K562 (cell line): Measurements from ENCODE around the gene STK32C. TPM values are rescaled to one million over a fixed set of nuclear protein-coding genes. Genes with fewer than 3 reads are reported as not detected.

Experiments
- ATAC-seq: fragments of 200-7000 bp; cut with Tn5 transposase; 3 replicates; pipeline ENCODE4 v1.9.1; 2020; ENCODE audit warnings: moderate library complexity
- BruUV-seq: library from RNA; stranded (reverse); fragments of 400-500 nt; replicated peaks from 2 replicates; lab custom pipeline; 2021; lab: Mats Ljungman, UMichigan
- CTCF ChIA-PET: fragments of 300-600 bp; formaldehyde crosslinking; extraction: SDS; loops from one replicate; lab custom pipeline; 2021; ENCODE audit warnings: low intra/inter-chr PET ratio; lab: Yijun Ruan, JAX
- POLR2A ChIA-PET: fragments of 300-600, 350-650 bp; sonication (Branson Sonifier 250); formaldehyde crosslinking; extraction: SDS; loops from one replicate; lab custom pipeline; 2021; ENCODE audit warnings: antibody characterized with exemption, inconsistent platforms; lab: Yijun Ruan, JAX
- DNase-seq, 4 experiments: peaks; one replicate each; pipeline versions ENCODE4 v3.0.0 to v3.0.0-alpha.2; 2011 to 2018; ENCODE audit warnings: low spot score in 3 of 4, mixed read lengths in 3 of 4; ENCODE audit errors: extremely low read depth in 1 of 4
- FAIRE-seq: peaks from 2 replicates; lab custom pipeline; 2011; peaks lifted over from hg19 to GRCh38; lab: Jason Lieb, UNC
- H2AFZ ChIP-seq: 2 replicates; pipeline ENCODE4 v1.6.0; 2011; ENCODE audit warnings: low read depth, low read length, control low read depth, inconsistent platforms
- H3K27ac ChIP-seq: fragments of 200-600 bp; 3 replicates; pipeline ENCODE4 v1.8.0; 2011; ENCODE audit warnings: low read depth, mild to moderate bottlenecking, control low read depth, inconsistent platforms, low read length, moderate library complexity, mixed read lengths; ENCODE audit errors: extremely low read depth
- H3K27me3 ChIP-seq, 2 experiments: fragments of 300-600 bp in 1 of 2; 2 replicates in 1 of 2; 3 replicates in 1 of 2; pipeline versions ENCODE4 v1.6.0 to v1.8.0; 2011; ENCODE audit warnings: inconsistent platforms in 2 of 2, low read length in 2 of 2, mild to moderate bottlenecking in 1 of 2, mixed read lengths in 1 of 2, moderate library complexity in 1 of 2; ENCODE audit not compliant: control insufficient read depth in 2 of 2, insufficient read depth in 2 of 2
- H3K36me3 ChIP-seq: fragments of 300-600 bp; 3 replicates; pipeline ENCODE4 v1.8.0; 2011; ENCODE audit warnings: mild to moderate bottlenecking, low read length, inconsistent platforms; ENCODE audit not compliant: control insufficient read depth, insufficient read depth
- H3K4me1 ChIP-seq, 2 experiments: fragments of 200-600 bp in 1 of 2; replicated peaks in 1 of 2; 2 replicates in 1 of 2; 3 replicates in 1 of 2; pipeline versions ENCODE4 v1.5.1 to v1.8.0; 2011; ENCODE audit warnings: inconsistent platforms in 2 of 2, low read length in 2 of 2, mild to moderate bottlenecking in 1 of 2, mixed read lengths in 1 of 2, moderate library complexity in 1 of 2; ENCODE audit not compliant: control insufficient read depth in 2 of 2, insufficient read depth in 2 of 2
- H3K4me2 ChIP-seq: 2 replicates; pipeline ENCODE4 v1.6.1; 2011; ENCODE audit warnings: low read length, control low read depth, inconsistent platforms, mixed read lengths; ENCODE audit not compliant: insufficient read depth
- H3K4me3 ChIP-seq: fragments of 200-600 bp; sonication (generic), shearing (Covaris generic); 2 replicates; pipeline ENCODE4 v1.5.1; 2016; ENCODE audit warnings: control low read depth, inconsistent platforms
- H3K79me2 ChIP-seq: fragments of 200-600 bp; 3 replicates; pipeline ENCODE4 v1.8.0; 2011; ENCODE audit warnings: low read length, inconsistent platforms; ENCODE audit not compliant: control insufficient read depth, insufficient read depth
- H3K9ac ChIP-seq, 2 experiments: 2 replicates each; pipeline versions ENCODE4 v1.6.0 to v1.6.1; 2011; ENCODE audit warnings: low read depth in 2 of 2, low read length in 2 of 2, control low read depth in 1 of 2, inconsistent platforms in 1 of 2, mild to moderate bottlenecking in 1 of 2, mixed read lengths in 1 of 2; ENCODE audit not compliant: insufficient read depth in 1 of 2
- H3K9me1 ChIP-seq: one replicate; pipeline ENCODE4 v1.6.0; 2011; ENCODE audit warnings: inconsistent platforms, mild to moderate bottlenecking, low read length, moderate library complexity; ENCODE audit not compliant: control insufficient read depth, insufficient read depth
- H3K9me3 ChIP-seq: replicated peaks from 2 replicates; pipeline ENCODE4 v1.5.1; 2011; ENCODE audit warnings: low read depth, low read length, inconsistent platforms; ENCODE audit not compliant: control insufficient read depth, insufficient read depth
- H4K20me1 ChIP-seq: replicated peaks from 2 replicates; pipeline ENCODE4 v1.6.1; 2011; ENCODE audit warnings: low read length, inconsistent platforms, mixed read lengths; ENCODE audit not compliant: control insufficient read depth, insufficient read depth
- CGGBP1 ChIP-seq: fragments of 250-450 bp; sonication (Bioruptor Pico); IDR thresholded peaks from 2 replicates; pipeline ENCODE4 v1.9.0; 2021; ENCODE audit warnings: mild to moderate bottlenecking
- E2F3 ChIP-seq: fragments of 250-450 bp; sonication (Bioruptor Pico); IDR thresholded peaks from 2 replicates; pipeline ENCODE4 v1.4.0; 2020; ENCODE audit warnings: mild to moderate bottlenecking
- FOSL1 ChIP-seq: fragments of 200-800 bp; sonication (Bioruptor generic); conservative IDR thresholded peaks from 2 replicates; pipeline ENCODE4 v1.6.1; 2016; ENCODE audit warnings: missing genetic modification characterization, missing compliant biosample characterization
- HEY1 ChIP-seq: fragments of 250-450 bp; sonication (Bioruptor Pico); IDR thresholded peaks from 2 replicates; pipeline ENCODE4 v1.5.0; 2020; ENCODE audit warnings: mild to moderate bottlenecking, moderate library complexity, borderline replicate concordance
- IRF9 ChIP-seq: fragments of 450-650 bp; IDR thresholded peaks from 2 replicates; pipeline ENCODE4 v1.6.1; 2016; ENCODE audit warnings: missing biosample characterization, missing genetic modification characterization
- MAX ChIP-seq: sonication (generic); formaldehyde crosslinking; IDR thresholded peaks from 2 replicates; pipeline ENCODE4 v1.9.0; 2022; ENCODE audit warnings: mild to moderate bottlenecking, missing genetic modification reagents
- NCOA6 ChIP-seq: fragments of 450-650 bp; IDR thresholded peaks from 2 replicates; pipeline ENCODE4 v1.6.1; 2017; ENCODE audit warnings: mild to moderate bottlenecking
- SMC3 ChIP-seq: conservative IDR thresholded peaks from 2 replicates; pipeline ENCODE4 v1.6.1; 2011; ENCODE audit warnings: low read depth, low read length, improper control_type of control experiment; ENCODE audit not compliant: insufficient read depth
- TAF1 ChIP-seq: IDR thresholded peaks from 2 replicates; pipeline ENCODE4 v1.6.1; 2011; ENCODE audit warnings: mild to moderate bottlenecking, low read length, moderate library complexity; ENCODE audit not compliant: insufficient read depth, control insufficient read depth, severe bottlenecking; ENCODE audit errors: extremely low read depth
- ZBTB12 ChIP-seq: fragments of 250-450 bp; sonication (Bioruptor Pico); IDR thresholded peaks from 2 replicates; pipeline ENCODE4 v1.4.0; 2020
- WGBS: fragments of 100-300 bp; shearing (Covaris generic); methylation state at CpG from one replicate; pipeline ENCODE4 v1.1.6; 2016; ENCODE audit warnings: low coverage, mixed read lengths; ENCODE audit not compliant: insufficient coverage; ENCODE audit errors: missing lambda C conversion rate; 5-methylcytosine and 5-hydroxymethylcytosine counted together
- in situ Hi-C: fragments of 300-500 bp; cut with MboI; formaldehyde crosslinking; loops from 4 replicates; pipeline ENCODE4 v1.15.0; 2018; ENCODE audit warnings: inconsistent platforms, mixed read lengths
- intact Hi-C: fragments of 100-400 bp; cut with micrococcal nuclease; formaldehyde crosslinking; loops from 2 replicates; pipeline ENCODE4 v1.14.2; 2022
- polyA plus RNA-seq, 8 experiments: library from polyadenylated mRNA; depleted of rRNA in 4 of 8; stranded (reverse) in 5 of 8; unstranded in 3 of 8; fragments of >200 nt; fragmentation: Nextera tagmentation in 2 of 8; fragmentation: Illumina TruSeq in 1 of 8; extraction: Ambion mirVana in 2 of 8; extraction: Trizol in 1 of 8; gene quantifications; 2 replicates each; pipeline versions ENCODE4 v1.2.1 to v1.2.3, GENCODE V29; 2011 to 2014; ENCODE audit warnings: inconsistent platforms in 1 of 8, missing spikeins in 1 of 8
- total RNA-seq, 7 experiments: library from RNA; depleted of rRNA in 6 of 7; stranded (reverse); fragments of >200 nt in 6 of 7; fragmentation: Illumina TruSeq in 2 of 7; extraction: Trizol in 2 of 7; gene quantifications; 2 replicates each; pipeline versions ENCODE4 v1.2.1 to v1.2.3, GENCODE V29; 2011 to 2021; ENCODE audit warnings: low replicate concordance in 1 of 7
- TF ChIP-seq, protein P1 (sequence below): fragments of 200-400 bp; formaldehyde crosslinking; IDR thresholded peaks from 2 replicates; pipeline ENCODE4 v1.6.1; 2017; ENCODE audit warnings: mild to moderate bottlenecking, low read depth, low read length, moderate library complexity
- TF ChIP-seq, protein P2 (sequence below): IDR thresholded peaks from 2 replicates; pipeline ENCODE4 v1.6.1; 2016; ENCODE audit warnings: missing genetic modification characterization, missing compliant biosample characterization
- TF ChIP-seq, protein P3 (sequence below): fragments of 450-650 bp; IDR thresholded peaks from 2 replicates; pipeline ENCODE4 v1.6.1; 2016

The STK32C gene
- total and polyA plus RNA-seq, 9 of the 15 experiments (the other 6 are each of a cell fraction or from before 2014, with no cell fraction given) = 1.5 to 20.9 (median 6.5) TPM

GRCh38 chr10:132263866-132264265 is 43.9 kb downstream of the STK32C start:
- WGBS = 12% methylated on average over 8 of the region's 9 CpGs
- H3K9me3 ChIP-seq = no peaks in the 10 kb centered on the region
- ChIA-PET POLR2A (interaction anchor here (1.0 kb wide), 1 partner anchor 13 kb away, joined by 6 read pairs; no protein-coding TSS in a partner anchor), CTCF (interaction anchor here (0.6 kb wide), 1 partner anchor 35 kb away, joined by 5 read pairs; no protein-coding TSS in a partner anchor)
- BruUV-seq = no TSS peak
- H3K36me3 ChIP-seq = no peaks in the 10 kb centered on the region
- no peak for DNase-seq
- H3K79me2 ChIP-seq = no peaks in the 10 kb centered on the region
- H3K4me1 ChIP-seq = no peaks in the 10 kb centered on the region
- intact Hi-C loops (no loop called here), in situ Hi-C loops (no loop called here)
- no peak overlapping the region for H3K4me3 ChIP-seq
- ATAC-seq = no peak
- H3K4me2 ChIP-seq = no peak overlapping the region
- H2AFZ ChIP-seq = no peak overlapping the region
- H4K20me1 ChIP-seq = no peaks in the 10 kb centered on the region
- H3K27ac ChIP-seq = no peak overlapping the region
- H3K27me3 ChIP-seq = peaks cover 3 to 38% of the 10 kb centered on the region in 2 experiments; a peak in 3 of 5 replicates
- FAIRE-seq = no peak
- H3K9ac ChIP-seq = no peak overlapping the region
- H3K9me1 ChIP-seq = no peaks in the 10 kb centered on the region
- no peak for TF ChIP-seq MAX (CRISPR knock-in tag)
- TF ChIP-seq SMC3 = no peak
- TF ChIP-seq, protein P1, sequence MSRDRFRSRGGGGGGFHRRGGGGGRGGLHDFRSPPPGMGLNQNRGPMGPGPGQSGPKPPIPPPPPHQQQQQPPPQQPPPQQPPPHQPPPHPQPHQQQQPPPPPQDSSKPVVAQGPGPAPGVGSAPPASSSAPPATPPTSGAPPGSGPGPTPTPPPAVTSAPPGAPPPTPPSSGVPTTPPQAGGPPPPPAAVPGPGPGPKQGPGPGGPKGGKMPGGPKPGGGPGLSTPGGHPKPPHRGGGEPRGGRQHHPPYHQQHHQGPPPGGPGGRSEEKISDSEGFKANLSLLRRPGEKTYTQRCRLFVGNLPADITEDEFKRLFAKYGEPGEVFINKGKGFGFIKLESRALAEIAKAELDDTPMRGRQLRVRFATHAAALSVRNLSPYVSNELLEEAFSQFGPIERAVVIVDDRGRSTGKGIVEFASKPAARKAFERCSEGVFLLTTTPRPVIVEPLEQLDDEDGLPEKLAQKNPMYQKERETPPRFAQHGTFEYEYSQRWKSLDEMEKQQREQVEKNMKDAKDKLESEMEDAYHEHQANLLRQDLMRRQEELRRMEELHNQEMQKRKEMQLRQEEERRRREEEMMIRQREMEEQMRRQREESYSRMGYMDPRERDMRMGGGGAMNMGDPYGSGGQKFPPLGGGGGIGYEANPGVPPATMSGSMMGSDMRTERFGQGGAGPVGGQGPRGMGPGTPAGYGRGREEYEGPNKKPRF = no peak
- TF ChIP-seq IRF9 (tag) = no peak
- no peak for TF ChIP-seq TAF1
- no peak for TF ChIP-seq CGGBP1 (CRISPR knock-in tag)
- no peak for TF ChIP-seq ZBTB12
- TF ChIP-seq, protein P2, sequence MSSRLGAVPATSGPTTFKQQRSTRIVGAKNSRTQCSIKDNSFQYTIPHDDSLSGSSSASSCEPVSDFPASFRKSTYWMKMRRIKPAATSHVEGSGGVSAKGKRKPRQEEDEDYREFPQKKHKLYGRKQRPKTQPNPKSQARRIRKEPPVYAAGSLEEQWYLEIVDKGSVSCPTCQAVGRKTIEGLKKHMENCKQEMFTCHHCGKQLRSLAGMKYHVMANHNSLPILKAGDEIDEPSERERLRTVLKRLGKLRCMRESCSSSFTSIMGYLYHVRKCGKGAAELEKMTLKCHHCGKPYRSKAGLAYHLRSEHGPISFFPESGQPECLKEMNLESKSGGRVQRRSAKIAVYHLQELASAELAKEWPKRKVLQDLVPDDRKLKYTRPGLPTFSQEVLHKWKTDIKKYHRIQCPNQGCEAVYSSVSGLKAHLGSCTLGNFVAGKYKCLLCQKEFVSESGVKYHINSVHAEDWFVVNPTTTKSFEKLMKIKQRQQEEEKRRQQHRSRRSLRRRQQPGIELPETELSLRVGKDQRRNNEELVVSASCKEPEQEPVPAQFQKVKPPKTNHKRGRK (tag) = no peak
- TF ChIP-seq E2F3 (CRISPR knock-in tag) = no peak
- TF ChIP-seq, protein P3, sequence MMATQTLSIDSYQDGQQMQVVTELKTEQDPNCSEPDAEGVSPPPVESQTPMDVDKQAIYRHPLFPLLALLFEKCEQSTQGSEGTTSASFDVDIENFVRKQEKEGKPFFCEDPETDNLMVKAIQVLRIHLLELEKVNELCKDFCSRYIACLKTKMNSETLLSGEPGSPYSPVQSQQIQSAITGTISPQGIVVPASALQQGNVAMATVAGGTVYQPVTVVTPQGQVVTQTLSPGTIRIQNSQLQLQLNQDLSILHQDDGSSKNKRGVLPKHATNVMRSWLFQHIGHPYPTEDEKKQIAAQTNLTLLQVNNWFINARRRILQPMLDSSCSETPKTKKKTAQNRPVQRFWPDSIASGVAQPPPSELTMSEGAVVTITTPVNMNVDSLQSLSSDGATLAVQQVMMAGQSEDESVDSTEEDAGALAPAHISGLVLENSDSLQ = no peak
- no peak for TF ChIP-seq NCOA6
- no peak for TF ChIP-seq FOSL1 (tag)
- TF ChIP-seq HEY1 (CRISPR knock-in tag) = no peak
